ENCODE data around the gene CHDH.

DNA sequence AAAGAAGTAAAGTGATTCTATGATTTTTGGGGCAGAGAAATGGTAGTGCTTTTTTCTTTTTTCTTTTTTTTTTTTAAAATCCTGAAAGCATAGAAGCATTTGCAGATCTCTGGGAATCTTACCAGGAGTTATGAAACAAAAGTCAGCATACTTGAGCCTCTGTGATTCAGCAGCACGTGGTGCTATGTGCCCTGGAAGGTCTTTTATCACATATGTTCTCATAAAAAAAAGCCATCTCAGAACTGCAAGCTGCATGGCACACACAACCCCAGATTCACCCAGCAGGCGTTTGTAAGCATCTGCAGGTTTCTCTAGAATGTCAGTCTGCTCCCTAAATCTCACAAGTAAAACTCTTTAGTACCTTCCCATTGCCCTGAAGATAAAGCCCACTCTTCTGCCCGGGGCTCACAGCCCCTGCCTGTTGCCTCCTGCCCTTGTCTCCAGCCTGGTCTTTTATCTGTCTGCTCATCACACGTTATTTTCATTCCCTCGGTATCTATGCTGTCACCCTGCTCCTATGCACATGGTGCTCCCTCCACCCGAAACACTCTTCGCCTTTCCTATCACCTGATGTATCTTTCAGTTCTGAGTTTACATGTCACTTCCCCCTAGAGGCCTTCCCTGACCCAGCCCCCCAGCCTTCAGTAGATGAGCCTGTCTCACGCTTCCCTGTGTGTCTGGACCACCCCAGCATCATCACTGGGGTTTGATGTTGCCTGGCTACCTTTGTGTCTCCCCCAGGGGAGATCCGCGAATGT is 72.4 kb downstream of the CHDH start:
- TF ChIP-seq EZH2 (IDR thresholded peaks at IDR 0.05) (no peak), POLR2AphosphoS5 (IDR thresholded peaks at IDR 0.05; ENCODE audit: borderline replicate concordance, low read depth, low read length) (no peak), FOXP2 (optimal IDR thresholded peaks at IDR 0.05; ENCODE audit: control extremely low read depth, extremely low read length, insufficient read depth) (no peak)
